Cortex of kidney (tissue), 1 donor: ENCODE measurements around the gene PARS2.

Experiments used
- DNase-seq: peaks from one replicate; lab custom pipeline; 2025; lab: John Stamatoyannopoulos, UW

PARS2 gene

DNA sequence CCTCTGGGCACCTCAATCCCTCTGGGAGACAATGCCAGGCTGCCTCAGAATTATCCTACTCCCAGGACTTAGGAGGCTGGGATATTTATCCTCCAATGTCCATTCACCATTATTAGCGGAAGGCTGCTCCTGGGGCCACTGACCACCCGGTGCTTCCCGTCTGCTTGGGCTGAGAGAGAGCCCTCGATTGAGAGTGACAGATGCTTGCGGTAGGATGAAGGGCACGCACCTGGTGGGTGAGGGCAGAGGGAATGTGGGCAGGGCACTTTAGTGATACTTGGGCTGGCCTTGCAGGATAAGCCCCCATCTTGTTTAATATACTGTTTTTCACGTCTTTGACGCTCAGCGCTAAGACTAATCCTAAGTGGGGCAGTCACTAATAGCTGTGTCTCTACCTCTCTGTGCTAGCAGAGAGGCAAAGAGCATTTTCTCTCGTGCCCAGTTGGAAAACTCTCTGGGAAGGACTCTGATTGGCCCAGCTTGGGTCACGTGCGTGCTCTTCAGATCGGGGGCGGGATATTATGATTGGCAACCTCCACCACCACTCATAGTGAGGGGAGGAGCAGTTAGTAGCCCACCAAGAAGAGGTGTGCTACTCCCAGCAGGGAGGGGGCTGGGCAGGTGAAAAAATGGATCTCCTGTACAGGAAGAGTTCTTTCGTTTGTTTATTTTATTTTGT lies 10.6 kb upstream of the PARS2 start:
- no peak for DNase-seq

DNA sequence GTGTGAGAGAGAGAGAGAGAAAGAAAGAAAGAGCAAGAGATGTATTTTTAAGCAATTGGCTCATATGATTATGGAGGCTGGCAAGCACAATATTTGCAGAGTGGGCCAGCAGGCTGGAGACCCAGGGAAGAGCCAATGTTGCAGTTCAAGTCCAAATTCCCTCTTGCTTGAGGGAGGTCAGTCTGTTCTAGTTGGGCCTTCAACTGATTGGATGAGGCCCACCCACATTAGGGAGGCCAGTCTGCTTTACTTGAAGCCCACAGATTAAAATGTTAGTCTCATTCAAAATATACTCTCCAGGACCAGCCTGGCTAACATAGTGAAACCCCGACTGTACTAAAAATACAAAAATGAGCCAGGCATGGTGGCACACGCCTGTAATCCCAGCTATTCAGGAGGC lies 8.6 kb upstream of the PARS2 start:
- DNase-seq = no peak

DNA sequence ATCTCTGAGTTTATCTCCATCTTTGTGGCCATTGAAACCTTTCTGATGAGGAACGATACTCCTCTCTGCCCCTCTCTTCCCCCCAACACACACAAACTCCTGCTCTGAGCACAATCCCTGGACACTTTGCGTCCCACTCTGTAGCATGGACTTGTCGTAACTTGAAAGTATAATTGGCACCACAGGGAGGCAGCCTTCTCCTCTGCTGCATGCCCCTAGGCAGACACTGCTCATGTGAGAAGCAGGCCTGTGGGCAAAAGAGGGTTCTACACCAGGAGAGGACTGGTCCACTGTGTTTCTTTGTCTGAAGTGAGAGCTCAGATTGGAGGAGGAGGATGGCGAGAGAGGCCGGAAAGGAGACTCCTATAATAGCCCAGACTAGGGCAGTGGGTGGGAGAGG lies 3.8 kb upstream of the PARS2 start:
- DNase-seq = no peak

DNA sequence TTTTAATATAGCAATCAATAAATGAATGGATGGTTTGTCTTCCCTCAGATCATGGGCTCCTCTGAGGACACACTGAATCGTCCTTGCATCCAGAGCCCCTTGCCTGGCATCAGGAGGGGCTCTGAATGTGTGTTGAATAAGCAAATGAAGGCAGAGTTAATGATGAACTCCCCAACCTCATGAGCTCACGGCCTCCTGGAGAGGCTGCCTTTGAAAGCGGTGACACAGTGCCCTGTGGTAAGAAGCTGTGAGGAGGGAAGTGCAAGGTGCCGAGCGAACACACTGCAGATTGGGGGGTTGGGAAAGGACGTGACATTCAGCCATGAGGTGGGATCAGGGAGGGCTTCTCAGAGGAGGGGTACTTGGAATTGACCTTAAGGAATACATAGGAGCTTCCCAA lies 3.2 kb upstream of the PARS2 start:
- DNase-seq = no peak

DNA sequence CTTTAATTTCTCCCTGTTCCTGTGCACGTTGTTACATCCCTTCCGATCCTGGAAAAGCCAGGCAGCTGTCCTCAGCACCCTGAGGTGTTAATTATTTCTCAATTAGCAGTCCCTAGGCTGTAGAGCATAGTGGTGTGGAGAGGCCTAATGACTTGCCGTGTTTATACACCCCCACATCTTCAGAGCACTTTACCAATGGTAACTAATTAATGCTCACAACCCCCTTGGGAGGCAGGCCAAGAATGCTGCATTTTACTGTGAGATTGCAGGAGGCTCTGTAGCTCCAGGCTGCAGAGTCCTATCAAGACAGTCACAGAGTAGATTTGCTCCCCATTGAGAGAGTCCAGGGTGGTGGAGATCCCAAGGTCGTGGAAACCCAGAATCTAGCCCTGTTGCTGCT lies 2.4 kb upstream of the PARS2 start:
- no peak for DNase-seq

DNA sequence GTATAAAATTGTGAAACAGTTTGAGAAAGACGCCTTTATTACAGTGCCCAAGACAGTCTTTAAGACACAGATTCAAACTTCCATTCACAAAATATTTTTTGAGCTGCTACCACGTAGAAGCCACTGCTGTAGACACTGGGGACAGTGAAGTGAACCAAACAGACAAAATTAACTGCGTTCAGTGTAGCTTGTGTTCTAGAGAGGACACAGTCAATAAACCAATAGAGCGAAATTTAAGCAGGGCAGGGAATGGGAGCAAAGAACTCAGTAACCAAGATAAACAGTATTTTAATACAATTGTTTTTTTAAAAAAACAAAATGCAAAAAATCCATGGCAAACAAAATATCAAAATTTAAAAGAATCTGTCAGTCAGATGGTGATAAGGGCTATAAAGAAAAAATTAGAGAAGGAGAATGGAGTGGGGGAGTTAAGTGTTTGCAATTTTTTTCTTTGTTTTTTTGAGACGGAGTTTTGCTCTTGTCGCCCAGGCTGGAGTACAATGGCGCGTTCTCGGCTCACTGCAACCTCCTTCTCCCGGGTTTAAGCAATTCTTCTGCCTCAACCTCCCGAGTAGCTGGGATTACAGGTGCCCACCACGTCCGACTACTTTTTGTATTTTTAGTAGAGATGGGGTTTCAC lies 719 bp upstream of the PARS2 start:
- DNase-seq = no peak

- DNase-seq = no peak
These were observed 549 bp downstream of the PARS2 start for GRCh38 chr1:54763816-54764132.

DNA sequence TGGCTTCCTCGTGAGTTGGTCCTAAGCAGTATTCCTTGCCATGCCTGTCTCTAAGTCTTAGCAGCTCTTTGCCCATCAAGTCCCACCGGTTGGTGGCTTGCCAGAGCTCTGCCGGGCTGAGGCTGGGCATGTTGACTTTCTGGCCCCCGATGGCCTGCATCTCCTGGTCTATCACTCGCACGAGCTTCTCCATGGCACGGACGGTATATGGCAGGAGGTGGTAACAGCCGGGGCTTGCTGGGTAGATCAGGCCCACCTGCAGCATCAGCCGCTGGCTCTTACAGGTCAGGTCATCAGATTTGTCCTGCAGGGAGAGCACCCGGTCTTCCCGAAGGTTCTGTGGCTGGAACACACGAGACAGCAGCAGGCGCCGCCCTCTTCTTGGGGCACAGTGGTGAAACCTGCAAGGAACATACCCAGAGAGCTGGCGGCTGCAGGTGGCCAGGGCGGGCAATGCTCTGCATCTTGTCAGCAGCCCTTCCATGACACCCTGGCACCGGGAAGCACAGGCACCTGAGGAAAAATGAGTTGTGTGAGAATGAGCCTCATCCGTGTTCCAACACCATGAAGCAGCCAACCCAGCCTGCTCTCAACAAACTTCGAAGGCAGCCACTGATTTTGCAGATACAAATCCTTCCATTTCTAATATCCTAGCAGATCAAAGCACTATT lies 5.5 kb downstream of the PARS2 start:
- no peak for DNase-seq

GRCh38 chr1:54757833-54758232 lies 6.5 kb downstream of the PARS2 start:
- DNase-seq = no peak

DNA sequence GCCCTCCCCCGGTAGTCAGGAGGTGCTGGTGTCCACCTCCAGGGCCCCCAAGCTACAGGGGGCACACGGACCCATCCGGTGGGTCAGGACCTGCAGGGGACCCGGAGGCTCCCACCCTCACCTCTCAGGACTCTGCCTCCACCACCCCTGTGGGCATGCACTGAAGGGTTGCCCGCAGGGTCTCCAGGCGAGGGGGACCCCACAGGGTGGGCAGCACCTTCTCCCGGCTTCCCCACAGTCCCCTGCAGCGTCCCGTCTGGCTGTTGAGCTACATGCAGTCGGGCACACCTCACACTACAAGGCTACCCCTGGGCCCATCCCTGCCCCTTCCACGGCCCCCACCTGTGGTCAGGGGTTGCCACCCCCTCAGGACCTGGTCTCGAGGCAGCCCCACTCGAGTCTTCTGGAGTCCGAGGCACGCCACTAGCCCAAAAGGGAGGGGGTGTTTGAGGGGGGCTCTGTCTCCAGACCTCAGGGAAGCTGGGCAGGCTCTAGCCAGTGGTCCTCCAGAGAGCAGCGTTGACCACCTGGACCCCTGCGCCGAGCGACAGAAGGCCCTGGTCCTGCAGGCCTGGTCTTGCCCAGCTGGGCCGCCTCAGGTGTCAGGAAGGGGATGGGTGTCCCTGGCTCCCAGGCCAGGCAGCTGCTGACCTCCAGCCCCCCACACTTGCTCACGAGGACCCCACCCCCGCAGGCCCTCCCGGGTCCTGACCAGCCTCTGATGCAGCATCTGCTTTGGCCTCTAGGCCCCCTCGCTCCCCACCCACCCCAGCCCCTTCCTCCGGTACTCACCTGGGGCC lies 9.6 kb downstream of the PARS2 start:
- DNase-seq = no peak

- DNase-seq = no peak
These were observed 10.3 kb downstream of the PARS2 start for GRCh38 chr1:54754045-54754444.

- no peak for DNase-seq
These were observed 12.9 kb downstream of the PARS2 start for GRCh38 chr1:54751426-54751825.

DNA sequence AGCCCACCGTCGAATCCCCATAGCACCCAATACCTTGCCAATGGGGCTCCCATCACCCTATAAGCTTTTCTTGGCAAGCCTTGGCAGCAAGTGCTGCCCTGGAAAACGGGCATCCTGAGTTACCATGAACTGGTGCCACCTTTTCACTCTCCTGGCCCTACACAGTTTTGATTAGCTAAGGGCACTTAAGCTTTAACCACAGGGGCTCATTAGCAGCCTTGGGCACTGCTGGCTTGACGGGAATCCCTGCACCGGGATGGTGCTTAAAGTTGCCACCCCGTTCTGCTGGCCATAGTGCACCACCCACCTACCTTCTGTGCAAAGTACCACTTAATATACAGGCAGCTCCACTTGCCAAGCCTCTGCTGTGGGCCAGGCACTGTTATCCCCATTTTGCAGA lies 13.7 kb downstream of the PARS2 start:
- DNase-seq = no peak

GRCh38 chr1:54748094-54748835 lies 16.1 kb downstream of the PARS2 start:
- no peak for DNase-seq

GRCh38 chr1:54745864-54746263 lies 18.5 kb downstream of the PARS2 start:
- no peak for DNase-seq

DNA sequence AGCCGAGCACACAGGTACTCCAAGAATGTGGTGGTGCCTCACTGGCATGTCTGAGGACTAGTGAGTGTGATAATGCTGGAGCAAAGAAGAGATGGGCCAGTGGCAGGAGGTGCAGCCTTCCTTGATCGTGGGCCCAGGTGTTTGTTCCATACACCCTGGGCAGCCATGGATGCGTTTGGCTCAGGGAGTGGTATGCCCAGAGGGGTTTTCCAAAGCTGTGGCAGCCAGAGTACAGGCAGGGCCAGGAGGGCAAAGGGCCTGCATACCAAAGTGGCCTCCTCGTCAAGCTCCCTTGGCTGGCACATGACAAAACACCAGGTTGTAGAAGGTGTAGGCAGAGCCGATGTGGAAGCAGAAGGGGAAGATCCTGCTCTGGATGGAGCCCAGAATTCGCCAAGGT lies 19.0 kb downstream of the PARS2 start:
- no peak for DNase-seq

DNA sequence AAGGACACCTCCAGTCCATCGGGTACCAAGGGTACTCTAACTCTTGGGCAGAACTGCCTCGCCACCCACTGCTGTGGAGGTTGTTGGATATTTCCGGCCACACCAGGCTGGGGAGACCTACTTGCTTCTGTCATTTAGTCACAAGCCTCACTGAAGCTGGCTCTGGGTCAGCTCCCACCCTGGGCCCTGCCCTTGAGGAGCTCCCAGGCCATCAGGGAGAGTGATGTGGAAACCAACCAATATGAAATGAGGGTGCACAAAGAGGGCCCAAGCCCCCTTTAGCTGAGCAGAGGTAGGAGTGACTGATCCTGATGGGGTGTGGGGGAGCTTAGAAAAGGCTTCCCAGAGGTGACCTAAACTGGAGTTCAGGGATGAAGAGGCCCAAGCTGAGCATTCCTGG lies 19.6 kb downstream of the PARS2 start:
- no peak for DNase-seq

GRCh38 chr1:54743416-54744226 lies 20.7 kb downstream of the PARS2 start:
- no peak for DNase-seq

DNA sequence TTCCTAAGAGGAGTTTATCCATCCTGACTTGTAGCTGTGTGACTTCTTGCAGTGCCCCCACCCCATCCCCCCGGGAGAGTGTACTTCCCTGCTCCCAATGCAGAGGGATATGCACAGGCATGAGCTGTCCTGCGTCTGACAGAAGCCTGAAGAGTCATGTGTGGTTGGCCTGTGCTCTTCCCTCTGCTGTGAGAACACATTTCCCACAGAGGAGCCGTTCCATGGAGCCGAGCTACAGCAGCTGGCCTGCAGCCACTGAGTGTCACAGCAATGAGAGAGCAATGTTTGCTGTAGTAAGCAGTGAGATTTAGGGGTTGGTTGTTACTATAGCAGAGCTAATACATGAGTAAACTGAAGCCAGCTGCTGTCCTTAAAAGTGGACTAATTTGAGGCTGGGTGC lies 22.0 kb downstream of the PARS2 start:
- no peak for DNase-seq

- no peak for DNase-seq
These were observed 22.8 kb downstream of the PARS2 start for GRCh38 chr1:54741531-54741930.

- DNase-seq = no peak
These were observed 26.1 kb downstream of the PARS2 start for GRCh38 chr1:54738244-54738643.
